ENCODE data around the gene TMEM202.
"Not testable (repeated sequence)": the region's sequence is repeated elsewhere in the genome, so short reads cannot be mapped to it uniquely, and the experiment has no call there.

TMEM202 gene

GRCh38 chr15:72398648-72399047 lies 543 bp downstream of the TMEM202 start:
- no peak for DNase-seq (ENCODE audit: low read depth)
- no peak for TF ChIP-seq CTCF (conservative IDR thresholded peaks at IDR 0.05; ENCODE audit: low read depth, low read length)
- no peak overlapping the region for H3K4me3 ChIP-seq (ENCODE audit: low read depth, low read length)

- H3K4me3 ChIP-seq (ENCODE audit: low read depth, low read length): no peak overlapping the region
- DNase-seq (ENCODE audit: low read depth): no peak
- no peak for TF ChIP-seq CTCF (conservative IDR thresholded peaks at IDR 0.05; ENCODE audit: low read depth, low read length)
Observed at GRCh38 chr15:72402726-72403125, 4.6 kb downstream of the TMEM202 start.

GRCh38 chr15:72404356-72404755 lies 6.3 kb downstream of the TMEM202 start:
- TF ChIP-seq CTCF (conservative IDR thresholded peaks at IDR 0.05; ENCODE audit: low read depth, low read length): no peak
- no peak overlapping the region for H3K4me3 ChIP-seq (ENCODE audit: low read depth, low read length)
- DNase-seq (ENCODE audit: low read depth): no peak

GRCh38 chr15:72404841-72405240 lies 6.7 kb downstream of the TMEM202 start:
- H3K4me3 ChIP-seq (ENCODE audit: low read depth, low read length): no peak overlapping the region
- DNase-seq (ENCODE audit: low read depth): no peak
- no peak for TF ChIP-seq CTCF (conservative IDR thresholded peaks at IDR 0.05; ENCODE audit: low read depth, low read length)

GRCh38 chr15:72406936-72407335 lies 8.8 kb downstream of the TMEM202 start:
- no peak overlapping the region for H3K4me3 ChIP-seq (ENCODE audit: low read depth, low read length)
- no peak for DNase-seq (ENCODE audit: low read depth)
- no peak for TF ChIP-seq CTCF (conservative IDR thresholded peaks at IDR 0.05; ENCODE audit: low read depth, low read length)

- H3K4me3 ChIP-seq (ENCODE audit: low read depth, low read length): no peak overlapping the region
- DNase-seq (ENCODE audit: low read depth): no peak
- TF ChIP-seq CTCF (conservative IDR thresholded peaks at IDR 0.05; ENCODE audit: low read depth, low read length): no peak
Observed at GRCh38 chr15:72411111-72411510, 13.0 kb downstream of the TMEM202 start.

- no peak for TF ChIP-seq CTCF (conservative IDR thresholded peaks at IDR 0.05; ENCODE audit: low read depth, low read length)
- no peak overlapping the region for H3K4me3 ChIP-seq (ENCODE audit: low read depth, low read length)
Observed at GRCh38 chr15:72411544-72411943, 13.4 kb downstream of the TMEM202 start.

GRCh38 chr15:72413337-72413736 lies 15.2 kb downstream of the TMEM202 start:
- H3K4me3 ChIP-seq (ENCODE audit: low read depth, low read length); DNase-seq (ENCODE audit: low read depth): not testable (repeated sequence)

More at GRCh38 chr15:72411544-72411943, 13.4 kb downstream of the TMEM202 start:
- no peak for DNase-seq (ENCODE audit: low read depth)
